ENCODE results near the gene GDPGP1. TPM values are rescaled to one million over a fixed set of nuclear protein-coding genes. Genes with fewer than 3 reads are reported as not detected.

GDPGP1 gene
- total and polyA plus RNA-seq, 2 of the 4 experiments (the other 2 are of a cell fraction), result 2.3 to 4.1 TPM

DNA sequence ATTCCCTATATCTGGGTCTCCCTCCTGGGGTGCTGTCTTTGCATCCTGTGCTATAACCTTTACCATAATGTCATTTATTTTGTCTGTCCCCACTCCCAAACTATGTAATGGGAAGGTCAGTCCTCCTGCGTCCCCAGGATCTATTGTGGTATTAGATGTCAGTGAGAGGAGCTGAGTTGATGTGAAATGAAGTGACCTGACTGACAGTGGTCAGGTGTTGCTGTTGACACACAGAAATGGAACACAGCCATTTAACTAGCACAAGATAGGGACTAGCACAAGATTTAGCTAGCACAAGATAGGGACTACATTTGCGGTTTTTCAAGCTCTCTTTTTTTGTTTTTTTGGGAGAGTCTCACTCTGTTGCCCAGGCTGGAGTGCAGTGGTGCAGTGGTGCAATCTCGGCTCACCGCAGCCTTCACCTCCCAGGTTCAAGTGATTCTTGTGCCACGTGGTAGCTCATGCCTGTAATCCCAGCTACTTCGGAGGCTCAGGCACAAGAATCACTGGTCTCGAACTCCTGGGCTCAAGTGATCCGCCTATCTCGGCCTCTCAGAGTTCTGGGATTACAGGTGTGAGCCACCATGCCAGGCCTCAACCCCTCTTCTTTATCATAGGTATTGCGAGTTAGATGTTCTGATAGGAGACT is 36.6 kb downstream of the GDPGP1 start:
- peaks cover 56% of the 10 kb centered on the region for H4K20me1 ChIP-seq (ENCODE audit: insufficient read depth, low read length)
- dilution Hi-C loops (cut with HindIII; ENCODE audit: low sequenced_read_pairs, unreplicated experiment) (no loop called here), in situ Hi-C loops (cut with MboI; ENCODE audit: low sequenced_read_pairs) (no loop called here), intact Hi-C loops (cut with micrococcal nuclease) (no loop called here)
- H3K4me2 ChIP-seq (ENCODE audit: low read depth, low read length), result no peak overlapping the region
- H3K4me1 ChIP-seq (ENCODE audit: control insufficient read depth, insufficient read depth, low read length), result peaks cover 3% of the 10 kb centered on the region; the same call in 1 of the 2 replicates
- H2BK20ac ChIP-seq (ENCODE audit: low read depth, low read length), result no peak overlapping the region
- H2BK5ac ChIP-seq (ENCODE audit: low read depth, low read length, poor library complexity, severe bottlenecking), result no peak overlapping the region
- no peak overlapping the region for H3K27ac ChIP-seq (ENCODE audit: insufficient read depth, low read length)
- no peak overlapping the region for H4K8ac ChIP-seq (ENCODE audit: low read depth in 2 of 2, low read length in 2 of 2)
- no peak overlapping the region for H3K14ac ChIP-seq (replicated peaks; ENCODE audit: low read depth, low read length)
- 80% methylated on average over 1 of the region's 10 CpGs; no CpG with 5 or more reads in 1 of the 2 experiments for WGBS, 2 experiments (ENCODE audit: extremely low coverage in 2 of 2, insufficient read length in 1 of 2)
- BruUV-seq (replicated peaks), result no TSS peak
- no peak overlapping the region for H2AK5ac ChIP-seq (ENCODE audit: low read depth, low read length)
- H3K9me1 ChIP-seq (ENCODE audit: insufficient read depth, low read length), result peaks cover 9% of the 10 kb centered on the region
- no peak overlapping the region for H3K56ac ChIP-seq (ENCODE audit: extremely low read depth, insufficient read depth, low read length)
- no peak overlapping the region for H2AK9ac ChIP-seq (replicated peaks; ENCODE audit: low read depth, low read length, poor library complexity)
- H2AFZ ChIP-seq (replicated peaks; ENCODE audit: low read length, poor library complexity), result no peak overlapping the region
- H3K9ac ChIP-seq (ENCODE audit: low read depth, low read length), result no peak overlapping the region
- CTCF ChIA-PET, result no interaction called here
- H3K18ac ChIP-seq (ENCODE audit: low read depth, low read length), result no peak overlapping the region
- TF ChIP-seq MAFK (IDR thresholded peaks at IDR 0.05; ENCODE audit: low read depth, low read length) (no peak), NFE2L2 (IDR thresholded peaks at IDR 0.05; ENCODE audit: low read depth, low read length) (no peak), RAD21 (IDR thresholded peaks at IDR 0.05; ENCODE audit: low read length) (no peak)
- DNase-seq, result no peak
- H4K5ac ChIP-seq (ENCODE audit: low read depth, low read length), result no peak overlapping the region
- H3K36me3 ChIP-seq (ENCODE audit: control insufficient read depth, insufficient read depth, low read length), result peaks cover 31% of the 10 kb centered on the region
- no peak overlapping the region for H3K4ac ChIP-seq (ENCODE audit: low read depth, low read length)
- no peak overlapping the region for H3K4me3 ChIP-seq (ENCODE audit: insufficient read depth, low read depth, low read length)
- no peak for ATAC-seq (ENCODE audit: low read depth)
- H2BK15ac ChIP-seq (ENCODE audit: low read depth, low read length), result no peak overlapping the region
- H3K23ac ChIP-seq (ENCODE audit: low read depth, low read length), result no peak overlapping the region; the same call in 1 of the 2 replicates
- H4K91ac ChIP-seq (ENCODE audit: insufficient read depth, low read depth, low read length), result no peak overlapping the region
- peaks cover 41 to 84% of the 10 kb centered on the region in 2 experiments for H3K79me1 ChIP-seq (ENCODE audit: low read depth in 1 of 2, low read length in 2 of 2)
- no peak overlapping the region for H2BK120ac ChIP-seq (ENCODE audit: low read depth, low read length)
- H3K27me3 ChIP-seq (ENCODE audit: control insufficient read depth, insufficient read depth, low read length), result no peaks in the 10 kb centered on the region
- H3K9me3 ChIP-seq (ENCODE audit: control insufficient read depth, insufficient read depth, low read length), result no peaks in the 10 kb centered on the region
- POLR2A ChIA-PET (ENCODE audit: unreplicated experiment), result no interaction called here
